ENCODE data around the gene DGKB. TPM values are rescaled to one million over a fixed set of nuclear protein-coding genes. Genes with fewer than 3 reads are reported as not detected.
A peak's percentile ranks its signal among the peaks of the same experiment; 100 is the strongest.

Gene DGKB
- total and polyA plus RNA-seq, 2 experiments from 2014 or later, result 0.28 to 1.7 TPM

DNA sequence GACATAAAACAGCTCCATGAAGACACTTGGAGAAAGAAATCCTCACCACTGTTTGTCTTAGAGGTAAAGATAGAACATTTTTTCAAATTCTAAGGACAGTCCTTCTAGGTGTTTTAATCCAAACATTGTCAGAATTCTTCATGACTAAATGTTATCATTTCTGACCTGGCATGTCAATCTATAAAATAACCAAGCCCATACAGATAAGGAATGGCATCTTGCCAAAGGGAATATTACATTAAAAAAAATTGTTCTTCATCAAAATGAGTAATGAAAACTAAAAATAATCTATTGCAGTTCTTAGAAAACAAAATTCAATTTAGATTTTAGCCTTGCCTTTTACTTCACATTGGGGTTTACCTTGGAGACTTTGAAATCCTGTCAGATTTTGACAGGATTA is 33.6 kb downstream of the DGKB start:
- Histone ChIP-seq H2AFZ (no peak overlapping the region), H3K79me2 (no peaks in the 10 kb centered on the region), H3K4me2 (no peak overlapping the region), H4K20me1 (ENCODE audit: insufficient read depth, poor library complexity, severe bottlenecking) (no peaks in the 10 kb centered on the region), H3K27ac (no peak overlapping the region), H3K36me3 (replicated peaks; ENCODE audit: insufficient read depth, low read depth) (no peaks in the 10 kb centered on the region), H3K4me1 (ENCODE audit: insufficient read depth) (no peaks in the 10 kb centered on the region), H3K4me3 (no peak overlapping the region), H3K9me2 (replicated peaks; ENCODE audit: insufficient read depth) (no peaks in the 10 kb centered on the region), H3K27me3 (no peaks in the 10 kb centered on the region), H3K9me3 (ENCODE audit: low read depth) (no peaks in the 10 kb centered on the region)
- no peak for DNase-seq (ENCODE audit: low spot score)
- TF ChIP-seq, protein P1, sequence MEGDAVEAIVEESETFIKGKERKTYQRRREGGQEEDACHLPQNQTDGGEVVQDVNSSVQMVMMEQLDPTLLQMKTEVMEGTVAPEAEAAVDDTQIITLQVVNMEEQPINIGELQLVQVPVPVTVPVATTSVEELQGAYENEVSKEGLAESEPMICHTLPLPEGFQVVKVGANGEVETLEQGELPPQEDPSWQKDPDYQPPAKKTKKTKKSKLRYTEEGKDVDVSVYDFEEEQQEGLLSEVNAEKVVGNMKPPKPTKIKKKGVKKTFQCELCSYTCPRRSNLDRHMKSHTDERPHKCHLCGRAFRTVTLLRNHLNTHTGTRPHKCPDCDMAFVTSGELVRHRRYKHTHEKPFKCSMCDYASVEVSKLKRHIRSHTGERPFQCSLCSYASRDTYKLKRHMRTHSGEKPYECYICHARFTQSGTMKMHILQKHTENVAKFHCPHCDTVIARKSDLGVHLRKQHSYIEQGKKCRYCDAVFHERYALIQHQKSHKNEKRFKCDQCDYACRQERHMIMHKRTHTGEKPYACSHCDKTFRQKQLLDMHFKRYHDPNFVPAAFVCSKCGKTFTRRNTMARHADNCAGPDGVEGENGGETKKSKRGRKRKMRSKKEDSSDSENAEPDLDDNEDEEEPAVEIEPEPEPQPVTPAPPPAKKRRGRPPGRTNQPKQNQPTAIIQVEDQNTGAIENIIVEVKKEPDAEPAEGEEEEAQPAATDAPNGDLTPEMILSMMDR (IDR thresholded peaks at IDR 0.05; ENCODE audit: poor library complexity), result no peak
- TF ChIP-seq EZH2phosphoT487 (IDR thresholded peaks at IDR 0.05; ENCODE audit: low read depth, severe bottlenecking, unreplicated experiment) (no peak), EZH2 (IDR thresholded peaks at IDR 0.05; ENCODE audit: borderline replicate concordance) (no peak)

DNA sequence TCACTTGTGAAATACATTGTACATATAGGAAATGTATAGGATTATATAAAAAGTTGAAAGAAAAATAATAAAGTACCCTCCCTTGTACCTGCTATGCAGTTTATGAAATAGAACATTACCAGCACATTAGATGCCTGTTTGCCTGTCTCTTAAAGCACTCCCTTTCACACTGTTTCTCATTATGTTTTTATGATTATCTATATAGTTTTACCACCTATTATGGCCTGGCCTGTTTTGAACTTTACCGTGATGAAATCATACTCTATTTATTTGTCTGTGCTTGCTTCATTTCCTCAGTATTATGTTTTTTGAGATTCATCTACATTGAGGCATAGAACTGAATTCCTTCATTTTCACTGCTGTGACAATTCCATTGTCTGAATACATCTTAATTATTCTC is 41.1 kb downstream of the DGKB start:
- Histone ChIP-seq H4K20me1 (ENCODE audit: insufficient read depth, poor library complexity, severe bottlenecking) (no peaks in the 10 kb centered on the region), H2AFZ (no peak overlapping the region), H3K4me2 (no peak overlapping the region), H3K27ac (no peak overlapping the region), H3K27me3 (no peaks in the 10 kb centered on the region), H3K9me2 (replicated peaks; ENCODE audit: insufficient read depth) (no peaks in the 10 kb centered on the region), H3K79me2 (no peaks in the 10 kb centered on the region), H3K36me3 (replicated peaks; ENCODE audit: insufficient read depth, low read depth) (no peaks in the 10 kb centered on the region), H3K4me3 (no peak overlapping the region), H3K9me3 (ENCODE audit: low read depth) (no peaks in the 10 kb centered on the region), H3K4me1 (ENCODE audit: insufficient read depth) (no peaks in the 10 kb centered on the region)
- TF ChIP-seq EZH2phosphoT487 (IDR thresholded peaks at IDR 0.05; ENCODE audit: low read depth, severe bottlenecking, unreplicated experiment) (no peak), EZH2 (IDR thresholded peaks at IDR 0.05; ENCODE audit: borderline replicate concordance) (no peak)
- TF ChIP-seq, protein P1 (IDR thresholded peaks at IDR 0.05; ENCODE audit: poor library complexity), result no peak
- 87% methylated on average over 1 of the region's 1 CpG for WGBS (ENCODE audit: low lambda C conversion rate, missing lambda C conversion rate)
- DNase-seq (ENCODE audit: low spot score), result no peak

DNA sequence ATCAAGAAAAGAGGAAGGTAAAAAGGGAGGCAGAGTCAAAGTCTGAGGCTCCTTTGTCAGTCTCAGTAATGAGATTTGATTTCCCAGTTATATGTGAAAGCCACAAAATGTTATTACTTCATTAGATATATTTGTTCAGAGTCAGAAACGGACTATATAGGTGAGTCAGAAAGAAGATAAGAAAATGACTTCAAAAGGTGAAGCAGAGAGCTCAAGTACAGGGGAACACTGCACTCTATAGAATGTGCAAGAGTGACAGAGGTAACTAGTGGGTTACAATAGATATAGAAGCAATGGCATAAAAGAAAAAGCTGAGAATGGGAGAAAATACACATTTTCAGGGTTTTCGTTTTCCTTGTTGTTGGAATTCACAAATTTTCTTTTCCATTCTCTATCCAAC is 43.3 kb downstream of the DGKB start:
- Histone ChIP-seq H3K27me3 (no peaks in the 10 kb centered on the region), H3K9me2 (replicated peaks; ENCODE audit: insufficient read depth) (no peaks in the 10 kb centered on the region), H3K9me3 (ENCODE audit: low read depth) (no peaks in the 10 kb centered on the region), H2AFZ (peak overlapping the region; percentile 4), H3K4me1 (ENCODE audit: insufficient read depth) (no peaks in the 10 kb centered on the region), H3K27ac (peak overlapping the region; percentile 33), H4K20me1 (ENCODE audit: insufficient read depth, poor library complexity, severe bottlenecking) (no peaks in the 10 kb centered on the region), H3K4me3 (no peak overlapping the region), H3K79me2 (no peaks in the 10 kb centered on the region), H3K4me2 (peak overlapping the region; percentile 61), H3K36me3 (replicated peaks; ENCODE audit: insufficient read depth, low read depth) (no peaks in the 10 kb centered on the region)
- 56% methylated on average over 2 of the region's 2 CpGs for WGBS (ENCODE audit: low lambda C conversion rate, missing lambda C conversion rate)
- TF ChIP-seq EZH2 (IDR thresholded peaks at IDR 0.05; ENCODE audit: borderline replicate concordance) (no peak), EZH2phosphoT487 (IDR thresholded peaks at IDR 0.05; ENCODE audit: low read depth, severe bottlenecking, unreplicated experiment) (no peak)
- TF ChIP-seq, protein P1 (IDR thresholded peaks at IDR 0.05; ENCODE audit: poor library complexity), result no peak
- DNase-seq (ENCODE audit: low spot score), result no peak

DNA sequence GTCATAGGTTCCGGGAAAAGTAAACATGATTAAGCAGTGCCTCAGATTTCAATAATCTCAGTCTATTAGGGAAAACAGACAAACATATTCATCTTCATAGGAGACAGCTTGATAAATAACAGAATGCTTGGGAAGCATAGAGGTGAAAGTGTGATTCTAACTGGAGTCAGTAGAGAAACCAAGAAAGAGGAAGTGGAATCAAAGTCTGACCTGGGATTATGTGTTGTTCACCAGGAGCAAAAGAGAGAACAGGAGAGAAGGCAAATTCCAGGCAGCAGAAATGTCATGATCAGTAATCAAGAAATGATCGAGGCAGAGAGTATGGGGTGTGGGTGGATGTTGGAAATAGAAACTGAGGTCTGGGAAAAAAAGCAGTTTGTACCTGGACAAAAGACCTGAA is 43.7 kb downstream of the DGKB start:
- DNase-seq (ENCODE audit: low spot score), result peak; percentile 6
- H3K27ac ChIP-seq, result peak overlapping the region; percentile 33
- no peaks in the 10 kb centered on the region for H3K9me2 ChIP-seq (replicated peaks; ENCODE audit: insufficient read depth)
- H3K4me3 ChIP-seq, result no peak overlapping the region
- H3K4me1 ChIP-seq (ENCODE audit: insufficient read depth), result no peaks in the 10 kb centered on the region
- H4K20me1 ChIP-seq (ENCODE audit: insufficient read depth, poor library complexity, severe bottlenecking), result no peaks in the 10 kb centered on the region
- no peaks in the 10 kb centered on the region for H3K9me3 ChIP-seq (ENCODE audit: low read depth)
- TF ChIP-seq EZH2phosphoT487 (IDR thresholded peaks at IDR 0.05; ENCODE audit: low read depth, severe bottlenecking, unreplicated experiment) (no peak), EZH2 (IDR thresholded peaks at IDR 0.05; ENCODE audit: borderline replicate concordance) (no peak)
- TF ChIP-seq, protein P1 (IDR thresholded peaks at IDR 0.05; ENCODE audit: poor library complexity), result no peak
- peak overlapping the region; percentile 4 for H2AFZ ChIP-seq
- H3K27me3 ChIP-seq, result no peaks in the 10 kb centered on the region
- no peaks in the 10 kb centered on the region for H3K36me3 ChIP-seq (replicated peaks; ENCODE audit: insufficient read depth, low read depth)
- H3K4me2 ChIP-seq, result peak overlapping the region; percentile 61
- H3K79me2 ChIP-seq, result no peaks in the 10 kb centered on the region
- 32% methylated on average over 2 of the region's 2 CpGs for whole genome bisulfite sequencing (ENCODE audit: low lambda C conversion rate, missing lambda C conversion rate)
